ENCODE results near the gene DCPS. TPM values are rescaled to one million over a fixed set of nuclear protein-coding genes. Genes with fewer than 3 reads are reported as not detected.
"Not testable (repeated sequence)": the region's sequence is repeated elsewhere in the genome, so short reads cannot be mapped to it uniquely, and the experiment has no call there.

Gene DCPS
- total and polyA plus RNA-seq, 3 donors from 2014 or later, result 16.8 to 20.9 (median 16.9) TPM

DNA sequence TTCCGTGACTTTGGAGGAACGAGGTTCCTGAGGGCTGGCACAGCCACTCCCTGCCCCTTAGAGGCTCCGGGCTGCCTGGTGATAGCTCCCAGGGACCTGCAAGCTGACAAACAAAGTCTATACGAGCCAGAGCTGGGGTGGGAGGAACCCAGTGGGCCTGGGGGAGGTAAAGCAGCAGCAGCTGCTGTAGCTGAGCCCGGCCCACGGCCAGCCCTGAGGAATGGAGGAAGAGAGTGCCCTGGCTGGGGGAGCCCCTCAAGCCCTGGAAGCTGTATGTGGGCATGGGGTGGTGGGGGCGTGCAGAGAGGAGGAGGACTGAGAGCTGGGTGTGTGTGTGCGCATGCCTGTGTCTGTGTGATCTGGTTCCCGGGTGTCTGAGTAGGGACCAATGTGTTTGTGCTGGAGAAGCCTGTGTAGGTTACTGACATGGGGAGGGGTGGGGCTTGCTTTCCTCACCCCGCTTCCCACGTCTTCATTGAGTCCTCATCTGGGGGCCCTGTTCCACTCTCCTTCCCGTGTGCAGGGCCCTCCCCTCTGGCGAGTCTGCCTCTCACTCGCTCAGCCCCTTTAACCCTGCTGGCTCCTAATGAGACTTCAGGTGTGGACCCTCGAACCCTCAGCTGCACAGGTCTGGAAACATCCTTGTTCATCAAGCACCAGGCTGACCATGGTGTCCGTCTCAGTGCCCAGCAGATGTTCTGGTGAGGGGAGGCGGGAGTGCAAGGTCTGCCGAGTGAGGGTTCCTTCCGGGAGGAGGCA is 62.4 kb downstream of the DCPS start:
- TF ChIP-seq, protein P1, sequence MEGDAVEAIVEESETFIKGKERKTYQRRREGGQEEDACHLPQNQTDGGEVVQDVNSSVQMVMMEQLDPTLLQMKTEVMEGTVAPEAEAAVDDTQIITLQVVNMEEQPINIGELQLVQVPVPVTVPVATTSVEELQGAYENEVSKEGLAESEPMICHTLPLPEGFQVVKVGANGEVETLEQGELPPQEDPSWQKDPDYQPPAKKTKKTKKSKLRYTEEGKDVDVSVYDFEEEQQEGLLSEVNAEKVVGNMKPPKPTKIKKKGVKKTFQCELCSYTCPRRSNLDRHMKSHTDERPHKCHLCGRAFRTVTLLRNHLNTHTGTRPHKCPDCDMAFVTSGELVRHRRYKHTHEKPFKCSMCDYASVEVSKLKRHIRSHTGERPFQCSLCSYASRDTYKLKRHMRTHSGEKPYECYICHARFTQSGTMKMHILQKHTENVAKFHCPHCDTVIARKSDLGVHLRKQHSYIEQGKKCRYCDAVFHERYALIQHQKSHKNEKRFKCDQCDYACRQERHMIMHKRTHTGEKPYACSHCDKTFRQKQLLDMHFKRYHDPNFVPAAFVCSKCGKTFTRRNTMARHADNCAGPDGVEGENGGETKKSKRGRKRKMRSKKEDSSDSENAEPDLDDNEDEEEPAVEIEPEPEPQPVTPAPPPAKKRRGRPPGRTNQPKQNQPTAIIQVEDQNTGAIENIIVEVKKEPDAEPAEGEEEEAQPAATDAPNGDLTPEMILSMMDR (IDR thresholded peaks at IDR 0.05), result no peak
- TF ChIP-seq POLR2A (IDR thresholded peaks at IDR 0.05), result no peak
- DNase-seq, result peak; percentile 88
- intact Hi-C loops (cut with DNase I; ENCODE audit: low total_unique reads), result no loop called here
- Histone ChIP-seq H3K9me3 (no peaks in the 10 kb centered on the region), H3K4me1 (peaks cover 55% of the 10 kb centered on the region), H3K27me3 (no peaks in the 10 kb centered on the region), H3K4me3 (no peak overlapping the region), H3K36me3 (ENCODE audit: low read depth, missing control alignments) (no peaks in the 10 kb centered on the region), H3K27ac (peak overlapping the region; percentile 7 to 8)
- 34 to 55% methylated on average over 11 to 17 of the region's 19 CpGs for WGBS, 2 donors

DNA sequence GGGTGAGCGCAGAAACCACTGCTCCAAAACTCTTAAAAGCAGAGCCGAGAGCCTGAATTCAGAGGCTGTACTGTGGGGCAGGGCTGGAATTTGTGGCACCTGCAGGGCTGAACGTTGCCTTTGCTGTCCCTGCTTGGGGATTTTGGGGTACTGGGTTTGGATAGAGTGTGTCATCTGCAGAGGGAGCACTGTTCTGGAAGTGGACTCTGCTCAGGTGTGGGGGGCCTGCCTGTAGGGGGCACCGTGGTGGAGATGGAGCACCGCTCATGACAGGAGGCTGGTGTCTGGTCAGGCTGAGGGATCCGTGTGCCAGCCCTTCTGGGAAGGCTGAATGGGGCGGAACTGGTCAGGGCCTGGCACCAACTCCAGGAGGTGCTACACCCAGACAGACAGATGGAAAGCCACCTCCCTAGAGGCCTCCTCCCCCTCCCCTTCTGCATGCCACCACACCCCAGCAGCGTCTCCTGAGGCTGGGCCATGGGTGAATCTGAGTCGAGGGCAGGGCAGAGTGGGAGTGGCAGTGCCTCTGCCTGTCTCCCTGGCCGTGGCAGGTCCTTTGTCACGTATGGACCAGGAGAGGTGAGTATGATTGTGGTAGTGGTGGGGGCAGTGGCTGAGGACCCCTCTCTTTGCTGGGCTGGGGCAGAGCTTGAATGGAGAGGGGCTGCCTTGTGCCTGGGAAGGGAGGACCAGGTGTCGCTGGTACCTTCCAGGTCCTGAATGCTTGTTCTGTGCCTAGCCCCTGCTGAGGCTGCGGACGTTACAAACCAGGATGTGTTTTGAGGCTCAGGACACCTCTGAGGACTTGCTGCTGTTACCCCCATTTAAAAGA is 63.2 kb downstream of the DCPS start:
- DNase-seq; H3K4me3 ChIP-seq; H3K36me3 ChIP-seq (ENCODE audit: low read depth, missing control alignments); H3K9me3 ChIP-seq; intact Hi-C loops (cut with DNase I; ENCODE audit: low total_unique reads); H3K27me3 ChIP-seq: not testable (repeated sequence)
- H3K27ac ChIP-seq, result peak overlapping the region; percentile 7 to 8
- peaks cover 50% of the 10 kb centered on the region for H3K4me1 ChIP-seq
- 62 to 65% methylated on average over 7 to 14 of the region's 14 CpGs for WGBS, 2 donors

DNA sequence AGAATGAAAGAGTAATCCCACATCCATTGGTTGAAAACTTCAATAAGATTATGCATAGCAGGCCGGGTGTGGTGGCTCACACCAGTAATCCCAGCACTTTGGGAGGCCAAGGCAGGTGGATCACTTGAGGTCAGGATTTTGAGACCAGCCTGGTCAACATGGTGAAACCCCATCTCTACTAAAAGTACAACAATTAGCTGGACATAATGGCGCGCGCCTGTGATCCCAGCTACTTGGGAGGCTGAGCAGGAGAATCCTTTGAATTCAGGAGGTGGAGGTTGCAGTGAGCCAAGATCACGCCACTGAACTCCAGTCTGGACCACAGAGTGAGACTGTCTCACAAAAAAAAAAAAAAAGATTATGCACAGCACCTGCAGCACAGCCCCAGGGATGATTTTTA is 63.9 kb downstream of the DCPS start:
- H3K4me1 ChIP-seq, result peaks cover 42% of the 10 kb centered on the region
- not testable (repeated sequence) for DNase-seq, H3K27ac ChIP-seq

DNA sequence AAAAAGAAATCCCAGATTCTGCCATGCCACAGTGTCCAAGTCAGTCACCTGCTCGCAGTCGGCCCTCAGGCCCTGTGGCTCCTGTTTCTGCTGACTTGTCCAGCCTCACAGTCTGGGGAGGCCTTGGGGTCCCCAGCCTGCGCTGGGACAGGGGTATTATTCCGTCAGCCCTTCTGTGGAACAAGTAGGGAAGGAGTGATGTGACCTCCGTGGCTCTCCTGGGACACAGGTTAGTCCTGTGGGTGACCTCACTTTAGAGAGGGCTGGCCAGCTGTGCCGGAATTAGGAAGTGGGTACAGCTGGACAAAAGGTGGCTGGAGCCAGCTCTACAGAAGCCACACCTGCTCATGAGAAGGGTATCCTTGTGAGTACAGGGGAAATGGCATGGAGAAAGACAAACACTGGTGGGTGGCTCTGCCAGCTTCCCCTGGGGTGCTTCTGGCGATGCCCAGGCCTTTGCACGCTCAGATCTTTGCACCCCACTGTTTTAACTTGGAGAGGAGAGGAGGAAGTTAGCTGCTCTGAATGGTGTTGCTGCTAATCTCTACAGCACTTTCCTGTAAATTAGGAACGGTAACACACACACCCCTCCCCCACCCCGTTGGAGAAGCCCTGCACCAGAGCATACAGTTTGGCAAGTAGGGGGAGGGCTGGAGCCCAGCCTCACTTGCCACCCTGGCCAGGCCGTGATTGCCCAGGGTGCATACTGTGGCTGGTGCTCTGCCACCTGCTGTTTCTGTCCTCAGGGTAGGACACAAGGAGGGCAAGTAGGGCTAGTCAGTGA is 64.7 kb downstream of the DCPS start:
- H3K27me3 ChIP-seq; H3K4me3 ChIP-seq; H3K27ac ChIP-seq; H3K36me3 ChIP-seq (ENCODE audit: low read depth, missing control alignments); DNase-seq; H3K9me3 ChIP-seq; intact Hi-C loops (cut with DNase I; ENCODE audit: low total_unique reads): not testable (repeated sequence)
- WGBS, 2 donors, result 61 to 70% methylated on average over 8 to 11 of the region's 11 CpGs
- H3K4me1 ChIP-seq, result peaks cover 42% of the 10 kb centered on the region

More for the DNA sequence above, 63.9 kb downstream of the DCPS start:
- H3K4me3 ChIP-seq; intact Hi-C loops (cut with DNase I; ENCODE audit: low total_unique reads); H3K9me3 ChIP-seq; H3K36me3 ChIP-seq (ENCODE audit: low read depth, missing control alignments); H3K27me3 ChIP-seq: not testable (repeated sequence)
- WGBS, 2 donors, result 86 to 94% methylated on average over 5 of the region's 5 CpGs

DNA sequence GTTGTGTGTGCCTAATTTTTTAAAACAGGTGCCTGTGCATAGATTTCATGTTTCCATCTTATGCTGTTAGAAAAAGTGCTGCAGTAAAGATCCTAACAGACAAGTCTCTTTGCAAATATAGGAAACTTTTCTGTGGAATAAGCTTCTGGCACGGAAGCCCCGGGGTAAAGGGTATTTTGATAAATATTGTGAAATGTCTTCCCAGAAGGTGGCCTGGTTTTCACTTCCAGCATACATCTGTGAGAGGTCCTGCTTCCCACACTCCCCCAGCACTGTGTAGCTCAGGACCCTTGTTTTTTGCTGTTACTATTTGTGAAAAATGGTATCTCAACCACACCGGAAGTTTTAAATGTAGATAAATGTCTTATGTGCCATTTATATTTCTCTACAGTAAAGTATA is 66.2 kb downstream of the DCPS start:
- Histone ChIP-seq H3K27me3 (no peaks in the 10 kb centered on the region), H3K4me1 (peaks cover 46% of the 10 kb centered on the region), H3K4me3 (no peak overlapping the region), H3K27ac (no peak overlapping the region), H3K9me3 (no peaks in the 10 kb centered on the region), H3K36me3 (ENCODE audit: low read depth, missing control alignments) (no peaks in the 10 kb centered on the region)
- no peak for DNase-seq
- no peak for TF ChIP-seq POLR2A (IDR thresholded peaks at IDR 0.05)
- TF ChIP-seq, protein P1 (IDR thresholded peaks at IDR 0.05), result no peak
- intact Hi-C loops (cut with DNase I; ENCODE audit: low total_unique reads), result no loop called here
- 62 to 80% methylated on average over 3 of the region's 3 CpGs for WGBS, 2 donors

DNA sequence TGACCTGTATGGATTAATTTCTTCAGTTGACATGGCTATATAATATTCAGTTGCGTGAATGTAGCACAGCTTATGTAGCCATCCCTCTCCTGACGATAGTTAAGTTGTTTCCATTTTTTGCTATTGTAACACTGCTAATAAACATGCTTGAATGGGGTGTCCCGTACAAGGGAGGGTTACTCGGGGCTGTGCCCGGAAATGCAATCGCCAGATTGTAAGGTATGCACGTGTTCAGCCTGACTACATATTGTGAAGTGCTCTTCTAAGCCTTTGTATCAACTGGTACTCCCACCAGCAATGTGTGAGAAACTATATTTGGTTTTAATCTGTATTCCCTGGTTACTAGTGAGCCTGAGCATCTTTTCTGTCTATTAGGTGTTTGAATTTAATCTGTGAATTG is 67.7 kb downstream of the DCPS start:
- no peak for DNase-seq
- Histone ChIP-seq H3K36me3 (ENCODE audit: low read depth, missing control alignments) (no peaks in the 10 kb centered on the region), H3K27ac (no peak overlapping the region), H3K27me3 (no peaks in the 10 kb centered on the region), H3K4me3 (no peak overlapping the region), H3K4me1 (peaks cover 32% of the 10 kb centered on the region), H3K9me3 (no peaks in the 10 kb centered on the region)
- no peak for TF ChIP-seq POLR2A (IDR thresholded peaks at IDR 0.05)
- TF ChIP-seq, protein P1 (IDR thresholded peaks at IDR 0.05), result no peak
- WGBS, 2 donors, result 54 to 80% methylated on average over 7 of the region's 7 CpGs
- intact Hi-C loops (cut with DNase I; ENCODE audit: low total_unique reads), result no loop called here

DNA sequence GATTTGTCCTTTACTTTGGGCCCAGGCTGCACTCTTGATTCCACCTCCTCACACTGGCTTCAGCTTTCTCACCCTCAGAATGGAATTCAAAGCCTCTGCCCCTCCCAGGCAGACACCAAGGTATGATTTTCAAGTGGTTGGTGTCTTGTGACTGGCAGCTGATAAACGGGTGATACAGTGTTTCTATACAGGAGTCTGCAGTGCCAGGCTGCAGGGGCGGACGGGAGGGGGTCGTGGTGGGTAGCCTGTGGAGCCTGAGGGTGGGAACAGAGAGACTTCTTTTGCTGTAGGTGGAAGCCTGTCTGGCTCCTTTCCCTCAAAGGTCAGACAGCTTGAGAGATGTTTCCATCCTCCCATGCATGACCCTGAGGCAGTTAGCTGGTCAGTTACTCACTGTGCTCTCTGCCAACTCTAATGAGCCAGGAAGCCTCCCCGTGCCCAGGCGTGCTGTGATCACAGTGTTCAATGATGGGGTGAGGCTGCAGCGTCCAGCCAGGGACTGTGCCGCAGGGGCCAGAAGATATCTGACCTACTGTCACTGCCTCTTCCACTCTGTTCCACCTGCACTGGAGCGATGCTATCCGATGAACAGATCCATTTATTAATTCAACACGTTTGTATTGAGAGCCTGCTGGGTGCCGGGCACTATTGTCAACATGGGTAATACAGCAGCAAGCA is 69.7 kb downstream of the DCPS start:
- H3K9me3 ChIP-seq; H3K36me3 ChIP-seq (ENCODE audit: low read depth, missing control alignments); H3K27me3 ChIP-seq; intact Hi-C loops (cut with DNase I; ENCODE audit: low total_unique reads); H3K4me3 ChIP-seq: not testable (repeated sequence)
- peak; percentile 73 for DNase-seq
- peak overlapping the region in 1 of 2 donors; percentile 73 for H3K27ac ChIP-seq
- peaks cover 18% of the 10 kb centered on the region for H3K4me1 ChIP-seq
- WGBS, 2 donors, result 28 to 49% methylated on average over 6 to 12 of the region's 12 CpGs
